Measurements from ENCODE around the gene TMEM181. TPM values are rescaled to one million over a fixed set of nuclear protein-coding genes. Genes with fewer than 3 reads are reported as not detected.
"Not testable (repeated sequence)": the region's sequence is repeated elsewhere in the genome, so short reads cannot be mapped to it uniquely, and the experiment has no call there.

Gene TMEM181
- total and polyA plus RNA-seq, 4 donors = 6.4 to 15.6 (median 12.6) TPM

DNA sequence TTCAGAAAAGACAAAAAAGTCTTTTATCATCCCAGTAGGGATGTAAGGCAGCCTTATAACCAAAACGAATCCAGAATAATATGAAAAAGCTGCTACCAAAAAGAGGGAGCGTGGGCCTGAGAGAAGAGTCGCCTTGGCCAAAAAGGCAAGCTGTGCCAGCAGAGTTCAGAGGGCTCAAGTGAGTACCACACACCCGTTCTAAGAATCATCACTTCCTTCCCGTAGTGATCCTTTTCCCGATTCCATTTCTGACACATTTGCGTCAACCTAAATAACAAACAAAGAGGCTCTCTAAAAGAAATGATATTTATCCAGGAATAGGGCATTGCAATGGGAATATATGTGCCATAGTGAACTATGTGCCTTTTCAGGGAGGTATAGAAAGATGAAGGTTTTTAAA lies 3.8 kb upstream of the TMEM181 start:
- WGBS = 79% methylated on average over 7 of the region's 7 CpGs
- peaks cover 0 to 2% (median 0%) of the 10 kb centered on the region in 4 donors for H3K27me3 ChIP-seq (ENCODE audit: control insufficient read depth in 4 of 4, insufficient read depth in 4 of 4, low read length in 3 of 4)
- no peak overlapping the region for H3K4me3 ChIP-seq (ENCODE audit: low read depth in 1 of 3, low read length in 3 of 3)
- H3K9ac ChIP-seq (ENCODE audit: low read depth in 1 of 2, low read length in 2 of 2) = no peak overlapping the region
- no peak overlapping the region for H3K27ac ChIP-seq (ENCODE audit: low read depth in 1 of 2, low read length in 2 of 2)
- peaks cover 0 to 2% (median 0%) of the 10 kb centered on the region in 4 donors for H3K36me3 ChIP-seq (ENCODE audit: control insufficient read depth in 4 of 4, insufficient read depth in 3 of 4, low read depth in 1 of 4, low read length in 3 of 4)
- DNase-seq (ENCODE audit: low spot score) = no peak
- H3K9me3 ChIP-seq (ENCODE audit: control insufficient read depth in 4 of 4, low read length in 3 of 4) = no peaks in the 10 kb centered on the region
- peaks cover 3 to 11% (median 8%) of the 10 kb centered on the region in 4 donors for H3K4me1 ChIP-seq (ENCODE audit: control insufficient read depth in 4 of 4, insufficient read depth in 4 of 4, low read length in 3 of 4)
- TF ChIP-seq FOXA2 (IDR thresholded peaks at IDR 0.05) (no peak), EGR1 (IDR thresholded peaks at IDR 0.05; ENCODE audit: low read depth in 2 of 2) (no peak), TAF1 (conservative IDR thresholded peaks at IDR 0.05) (no peak), JUND (IDR thresholded peaks at IDR 0.05) (no peak), GABPA (IDR thresholded peaks at IDR 0.05 in 1 of 2, conservative IDR thresholded peaks at IDR 0.05 in 1 of 2) (no peak)
- TF ChIP-seq, protein P1, sequence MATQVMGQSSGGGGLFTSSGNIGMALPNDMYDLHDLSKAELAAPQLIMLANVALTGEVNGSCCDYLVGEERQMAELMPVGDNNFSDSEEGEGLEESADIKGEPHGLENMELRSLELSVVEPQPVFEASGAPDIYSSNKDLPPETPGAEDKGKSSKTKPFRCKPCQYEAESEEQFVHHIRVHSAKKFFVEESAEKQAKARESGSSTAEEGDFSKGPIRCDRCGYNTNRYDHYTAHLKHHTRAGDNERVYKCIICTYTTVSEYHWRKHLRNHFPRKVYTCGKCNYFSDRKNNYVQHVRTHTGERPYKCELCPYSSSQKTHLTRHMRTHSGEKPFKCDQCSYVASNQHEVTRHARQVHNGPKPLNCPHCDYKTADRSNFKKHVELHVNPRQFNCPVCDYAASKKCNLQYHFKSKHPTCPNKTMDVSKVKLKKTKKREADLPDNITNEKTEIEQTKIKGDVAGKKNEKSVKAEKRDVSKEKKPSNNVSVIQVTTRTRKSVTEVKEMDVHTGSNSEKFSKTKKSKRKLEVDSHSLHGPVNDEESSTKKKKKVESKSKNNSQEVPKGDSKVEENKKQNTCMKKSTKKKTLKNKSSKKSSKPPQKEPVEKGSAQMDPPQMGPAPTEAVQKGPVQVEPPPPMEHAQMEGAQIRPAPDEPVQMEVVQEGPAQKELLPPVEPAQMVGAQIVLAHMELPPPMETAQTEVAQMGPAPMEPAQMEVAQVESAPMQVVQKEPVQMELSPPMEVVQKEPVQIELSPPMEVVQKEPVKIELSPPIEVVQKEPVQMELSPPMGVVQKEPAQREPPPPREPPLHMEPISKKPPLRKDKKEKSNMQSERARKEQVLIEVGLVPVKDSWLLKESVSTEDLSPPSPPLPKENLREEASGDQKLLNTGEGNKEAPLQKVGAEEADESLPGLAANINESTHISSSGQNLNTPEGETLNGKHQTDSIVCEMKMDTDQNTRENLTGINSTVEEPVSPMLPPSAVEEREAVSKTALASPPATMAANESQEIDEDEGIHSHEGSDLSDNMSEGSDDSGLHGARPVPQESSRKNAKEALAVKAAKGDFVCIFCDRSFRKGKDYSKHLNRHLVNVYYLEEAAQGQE (IDR thresholded peaks at IDR 0.05) = no peak
- TF ChIP-seq, protein P2, sequence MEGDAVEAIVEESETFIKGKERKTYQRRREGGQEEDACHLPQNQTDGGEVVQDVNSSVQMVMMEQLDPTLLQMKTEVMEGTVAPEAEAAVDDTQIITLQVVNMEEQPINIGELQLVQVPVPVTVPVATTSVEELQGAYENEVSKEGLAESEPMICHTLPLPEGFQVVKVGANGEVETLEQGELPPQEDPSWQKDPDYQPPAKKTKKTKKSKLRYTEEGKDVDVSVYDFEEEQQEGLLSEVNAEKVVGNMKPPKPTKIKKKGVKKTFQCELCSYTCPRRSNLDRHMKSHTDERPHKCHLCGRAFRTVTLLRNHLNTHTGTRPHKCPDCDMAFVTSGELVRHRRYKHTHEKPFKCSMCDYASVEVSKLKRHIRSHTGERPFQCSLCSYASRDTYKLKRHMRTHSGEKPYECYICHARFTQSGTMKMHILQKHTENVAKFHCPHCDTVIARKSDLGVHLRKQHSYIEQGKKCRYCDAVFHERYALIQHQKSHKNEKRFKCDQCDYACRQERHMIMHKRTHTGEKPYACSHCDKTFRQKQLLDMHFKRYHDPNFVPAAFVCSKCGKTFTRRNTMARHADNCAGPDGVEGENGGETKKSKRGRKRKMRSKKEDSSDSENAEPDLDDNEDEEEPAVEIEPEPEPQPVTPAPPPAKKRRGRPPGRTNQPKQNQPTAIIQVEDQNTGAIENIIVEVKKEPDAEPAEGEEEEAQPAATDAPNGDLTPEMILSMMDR (IDR thresholded peaks at IDR 0.05; ENCODE audit: low read depth, low read length, missing input control) = no peak
- TF ChIP-seq, protein P3, sequence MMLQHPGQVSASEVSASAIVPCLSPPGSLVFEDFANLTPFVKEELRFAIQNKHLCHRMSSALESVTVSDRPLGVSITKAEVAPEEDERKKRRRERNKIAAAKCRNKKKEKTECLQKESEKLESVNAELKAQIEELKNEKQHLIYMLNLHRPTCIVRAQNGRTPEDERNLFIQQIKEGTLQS (IDR thresholded peaks at IDR 0.05) = no peak
- TF ChIP-seq, protein P4, sequence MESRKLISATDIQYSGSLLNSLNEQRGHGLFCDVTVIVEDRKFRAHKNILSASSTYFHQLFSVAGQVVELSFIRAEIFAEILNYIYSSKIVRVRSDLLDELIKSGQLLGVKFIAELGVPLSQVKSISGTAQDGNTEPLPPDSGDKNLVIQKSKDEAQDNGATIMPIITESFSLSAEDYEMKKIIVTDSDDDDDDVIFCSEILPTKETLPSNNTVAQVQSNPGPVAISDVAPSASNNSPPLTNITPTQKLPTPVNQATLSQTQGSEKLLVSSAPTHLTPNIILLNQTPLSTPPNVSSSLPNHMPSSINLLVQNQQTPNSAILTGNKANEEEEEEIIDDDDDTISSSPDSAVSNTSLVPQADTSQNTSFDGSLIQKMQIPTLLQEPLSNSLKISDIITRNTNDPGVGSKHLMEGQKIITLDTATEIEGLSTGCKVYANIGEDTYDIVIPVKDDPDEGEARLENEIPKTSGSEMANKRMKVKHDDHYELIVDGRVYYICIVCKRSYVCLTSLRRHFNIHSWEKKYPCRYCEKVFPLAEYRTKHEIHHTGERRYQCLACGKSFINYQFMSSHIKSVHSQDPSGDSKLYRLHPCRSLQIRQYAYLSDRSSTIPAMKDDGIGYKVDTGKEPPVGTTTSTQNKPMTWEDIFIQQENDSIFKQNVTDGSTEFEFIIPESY (IDR thresholded peaks at IDR 0.05) = no peak

DNA sequence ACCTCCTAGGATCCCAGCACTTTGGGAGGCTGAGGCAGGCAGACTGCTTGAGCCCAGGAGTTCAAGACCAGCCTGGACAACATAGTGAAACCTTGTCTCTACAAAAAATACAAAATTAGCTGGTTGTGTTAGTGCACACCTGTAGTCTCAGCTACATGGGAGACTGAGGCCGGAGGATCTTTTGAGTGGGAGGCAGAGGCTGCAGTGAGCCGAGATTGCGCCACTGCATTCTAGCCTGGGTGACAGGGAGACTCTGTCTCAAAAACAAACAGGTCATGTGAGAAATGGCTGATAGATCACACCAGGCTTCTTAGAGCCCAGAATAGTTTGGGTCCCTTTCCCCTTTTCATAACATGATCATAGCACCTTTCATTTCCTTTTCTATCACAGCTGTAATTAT lies 2.8 kb upstream of the TMEM181 start:
- DNase-seq (ENCODE audit: low spot score); H3K27me3 ChIP-seq (ENCODE audit: control insufficient read depth in 4 of 4, insufficient read depth in 4 of 4, low read length in 3 of 4); H3K9ac ChIP-seq (ENCODE audit: low read depth in 1 of 2, low read length in 2 of 2); H3K27ac ChIP-seq (ENCODE audit: low read depth in 1 of 2, low read length in 2 of 2); H3K36me3 ChIP-seq (ENCODE audit: control insufficient read depth in 4 of 4, insufficient read depth in 3 of 4, low read depth in 1 of 4, low read length in 3 of 4); H3K4me3 ChIP-seq (ENCODE audit: low read depth in 1 of 3, low read length in 3 of 3); H3K9me3 ChIP-seq (ENCODE audit: control insufficient read depth in 4 of 4, low read length in 3 of 4): not testable (repeated sequence)
- peaks cover 3 to 18% (median 11%) of the 10 kb centered on the region in 4 donors for H3K4me1 ChIP-seq (ENCODE audit: control insufficient read depth in 4 of 4, insufficient read depth in 4 of 4, low read length in 3 of 4)
- WGBS = 91% methylated on average over 3 of the region's 3 CpGs

DNA sequence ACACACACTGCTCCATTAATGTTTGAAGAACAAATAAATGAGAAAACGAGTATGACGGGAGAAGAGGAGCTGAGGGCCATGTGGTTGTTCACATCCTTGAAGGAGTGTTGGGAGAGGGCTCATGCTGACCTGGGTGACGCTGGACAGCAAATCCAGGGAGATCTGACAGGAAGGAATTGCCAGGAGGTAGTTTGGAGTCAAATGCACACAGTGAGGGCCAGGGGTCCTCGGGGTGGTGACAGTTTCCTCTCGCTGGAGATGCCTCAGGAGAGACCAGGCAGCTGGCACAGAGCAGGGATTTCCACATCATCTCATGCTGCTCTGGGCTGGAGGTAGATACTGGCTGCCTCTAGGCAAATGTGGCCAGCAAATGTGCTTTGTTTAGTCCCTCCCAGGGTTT lies 2.0 kb upstream of the TMEM181 start:
- Histone ChIP-seq H3K4me1 (ENCODE audit: control insufficient read depth in 4 of 4, insufficient read depth in 4 of 4, low read length in 3 of 4) (peaks cover 3 to 18% (median 11%) of the 10 kb centered on the region in 4 donors), H3K9me3 (ENCODE audit: control insufficient read depth in 4 of 4, low read length in 3 of 4) (no peaks in the 10 kb centered on the region), H3K27ac (ENCODE audit: low read depth in 1 of 2, low read length in 2 of 2) (no peak overlapping the region), H3K9ac (ENCODE audit: low read depth in 1 of 2, low read length in 2 of 2) (no peak overlapping the region), H3K36me3 (ENCODE audit: control insufficient read depth in 4 of 4, insufficient read depth in 3 of 4, low read depth in 1 of 4, low read length in 3 of 4) (peaks cover 0 to 2% (median 0%) of the 10 kb centered on the region in 4 donors), H3K4me3 (ENCODE audit: low read depth in 1 of 3, low read length in 3 of 3) (no peak overlapping the region), H3K27me3 (ENCODE audit: control insufficient read depth in 4 of 4, insufficient read depth in 4 of 4, low read length in 3 of 4) (no peaks in the 10 kb centered on the region)
- no peak for DNase-seq (ENCODE audit: low spot score)
- WGBS = 67% methylated on average over 5 of the region's 5 CpGs
- TF ChIP-seq FOXA1 (IDR thresholded peaks at IDR 0.05) (no peak), JUND (IDR thresholded peaks at IDR 0.05) (no peak), HNF4G (IDR thresholded peaks at IDR 0.05) (no peak), SP1 (IDR thresholded peaks at IDR 0.05) (no peak), FOXA2 (IDR thresholded peaks at IDR 0.05) (no peak), GABPA (IDR thresholded peaks at IDR 0.05 in 1 of 2, conservative IDR thresholded peaks at IDR 0.05 in 1 of 2) (no peak)
- TF ChIP-seq, protein P1 (IDR thresholded peaks at IDR 0.05) = no peak
- TF ChIP-seq, protein P3 (IDR thresholded peaks at IDR 0.05) = no peak
- TF ChIP-seq, protein P4 (IDR thresholded peaks at IDR 0.05) = no peak

All from liver (tissue), 9 donors.